ENCODE data around the gene RAD50.

RAD50 gene

DNA sequence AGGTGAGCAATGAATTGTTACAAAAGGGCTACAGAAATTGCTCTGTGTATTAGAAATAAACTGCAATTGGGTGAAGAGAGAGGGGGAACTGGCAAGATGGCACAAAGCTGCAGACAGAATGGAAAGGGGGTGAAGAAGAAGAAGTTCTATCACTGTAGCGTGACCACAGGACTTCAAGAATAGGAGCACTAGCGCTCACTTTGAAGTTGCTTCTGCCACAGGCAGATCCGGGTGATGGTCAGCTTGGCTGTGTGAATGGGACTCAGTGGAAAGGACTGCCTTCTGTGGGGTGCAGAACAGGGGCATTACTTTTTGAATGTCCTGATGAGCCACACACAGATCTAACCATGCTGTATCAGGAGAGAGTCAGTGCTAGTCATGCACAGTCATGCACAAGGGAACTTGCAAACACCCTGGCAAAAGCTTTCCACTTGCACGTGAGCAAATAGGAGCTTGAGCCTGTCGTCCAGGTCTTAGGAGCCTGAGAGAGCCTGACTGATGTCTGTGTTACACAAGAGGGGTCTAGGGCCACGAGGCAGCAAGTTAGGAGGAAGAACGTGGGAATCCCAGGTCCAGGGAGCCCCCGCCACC is 29.7 kb upstream of the RAD50 start:
- TF ChIP-seq, protein P1, sequence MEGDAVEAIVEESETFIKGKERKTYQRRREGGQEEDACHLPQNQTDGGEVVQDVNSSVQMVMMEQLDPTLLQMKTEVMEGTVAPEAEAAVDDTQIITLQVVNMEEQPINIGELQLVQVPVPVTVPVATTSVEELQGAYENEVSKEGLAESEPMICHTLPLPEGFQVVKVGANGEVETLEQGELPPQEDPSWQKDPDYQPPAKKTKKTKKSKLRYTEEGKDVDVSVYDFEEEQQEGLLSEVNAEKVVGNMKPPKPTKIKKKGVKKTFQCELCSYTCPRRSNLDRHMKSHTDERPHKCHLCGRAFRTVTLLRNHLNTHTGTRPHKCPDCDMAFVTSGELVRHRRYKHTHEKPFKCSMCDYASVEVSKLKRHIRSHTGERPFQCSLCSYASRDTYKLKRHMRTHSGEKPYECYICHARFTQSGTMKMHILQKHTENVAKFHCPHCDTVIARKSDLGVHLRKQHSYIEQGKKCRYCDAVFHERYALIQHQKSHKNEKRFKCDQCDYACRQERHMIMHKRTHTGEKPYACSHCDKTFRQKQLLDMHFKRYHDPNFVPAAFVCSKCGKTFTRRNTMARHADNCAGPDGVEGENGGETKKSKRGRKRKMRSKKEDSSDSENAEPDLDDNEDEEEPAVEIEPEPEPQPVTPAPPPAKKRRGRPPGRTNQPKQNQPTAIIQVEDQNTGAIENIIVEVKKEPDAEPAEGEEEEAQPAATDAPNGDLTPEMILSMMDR (IDR thresholded peaks at IDR 0.05; ENCODE audit: low read depth, low read length, missing control alignments): no peak
- H3K4me3 ChIP-seq (ENCODE audit: low read depth, low read length): no peak overlapping the region
- no peak for DNase-seq (ENCODE audit: low read depth)
- in situ Hi-C loops (cut with HindIII; ENCODE audit: low sequenced_read_pairs): no loop called here

DNA sequence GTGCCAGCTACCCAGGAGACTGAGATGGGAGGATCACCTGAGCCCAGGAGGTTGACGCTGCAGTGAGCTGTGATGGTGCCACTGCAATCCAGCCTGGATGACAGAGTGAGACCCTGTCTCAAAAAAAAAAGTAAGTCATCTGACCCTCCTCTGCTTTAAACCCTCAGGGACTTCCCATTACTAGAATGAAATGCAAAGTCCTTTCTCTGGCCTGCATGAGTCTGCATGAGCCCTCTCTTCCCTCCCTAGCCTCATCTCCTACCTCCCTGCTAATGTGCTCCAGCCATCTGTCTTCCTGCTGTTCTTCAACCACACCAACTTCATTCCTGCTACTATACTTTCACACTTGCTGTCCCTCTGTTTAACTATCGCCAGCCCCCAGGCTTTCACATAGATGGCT is 28.8 kb upstream of the RAD50 start:
- TF ChIP-seq, protein P1 (IDR thresholded peaks at IDR 0.05; ENCODE audit: low read depth, low read length, missing control alignments): no peak
- in situ Hi-C loops (cut with HindIII; ENCODE audit: low sequenced_read_pairs): no loop called here
- no peak overlapping the region for H3K4me3 ChIP-seq (ENCODE audit: low read depth, low read length)
- DNase-seq (ENCODE audit: low read depth): no peak

DNA sequence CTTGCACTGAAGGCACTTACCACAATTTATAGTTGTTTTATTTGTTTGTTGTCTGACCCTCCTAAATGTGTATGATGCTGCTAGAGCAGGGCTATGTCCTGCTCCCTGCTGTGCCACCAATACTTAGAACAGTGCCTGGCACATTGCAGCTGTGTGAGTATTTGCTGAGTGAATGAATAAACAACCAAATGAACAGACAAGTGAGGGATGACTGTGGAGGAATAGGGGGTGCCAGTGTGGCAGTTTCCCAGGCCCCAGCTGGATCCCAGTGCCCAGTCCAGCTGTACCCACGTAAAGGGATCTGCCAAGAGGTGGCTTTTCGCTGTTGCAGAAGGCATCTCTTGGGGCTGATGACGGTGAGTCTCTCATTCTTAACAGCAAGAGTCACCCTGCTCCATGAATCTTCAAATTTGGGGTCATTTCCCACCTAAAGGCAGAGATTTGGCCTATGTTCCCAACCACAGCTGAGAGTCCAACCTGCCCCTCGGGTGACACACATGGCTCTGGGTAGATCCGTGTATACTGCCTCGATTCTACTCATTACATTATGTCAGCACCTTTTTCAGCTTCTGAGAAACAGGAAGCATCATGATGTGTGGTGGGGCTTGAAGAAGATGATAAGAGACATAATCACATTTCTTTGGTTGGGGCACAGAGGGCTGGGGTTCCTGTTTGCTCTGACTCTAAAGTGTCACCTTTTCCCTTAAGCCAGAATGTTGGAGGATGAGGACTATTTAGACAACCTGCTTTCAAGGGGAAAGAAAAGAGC is 27.7 kb upstream of the RAD50 start:
- no peak overlapping the region for H3K4me3 ChIP-seq (ENCODE audit: low read depth, low read length)
- TF ChIP-seq, protein P1 (IDR thresholded peaks at IDR 0.05; ENCODE audit: low read depth, low read length, missing control alignments): no peak
- no peak for DNase-seq (ENCODE audit: low read depth)
- in situ Hi-C loops (cut with HindIII; ENCODE audit: low sequenced_read_pairs): no loop called here

DNA sequence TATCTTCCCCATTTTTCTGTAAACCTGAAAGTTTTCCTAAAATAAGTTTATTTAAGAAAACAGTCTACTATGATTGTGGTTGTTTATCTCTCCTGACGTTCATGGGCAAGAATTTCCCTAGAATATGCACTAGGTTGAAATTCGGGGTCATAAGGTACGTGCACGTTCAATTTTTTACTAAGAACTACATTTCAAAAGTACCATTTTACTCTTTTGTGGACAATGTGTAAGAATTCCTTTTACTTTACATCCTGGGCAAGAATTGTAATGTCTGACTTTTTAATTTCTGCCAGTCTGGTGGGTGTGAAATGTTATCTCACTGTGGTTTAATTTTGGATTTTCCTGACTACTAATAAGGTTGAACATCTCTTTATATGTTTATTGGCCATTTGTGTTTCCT is 25.8 kb upstream of the RAD50 start:
- in situ Hi-C loops (cut with HindIII; ENCODE audit: low sequenced_read_pairs): no loop called here
- TF ChIP-seq, protein P1 (IDR thresholded peaks at IDR 0.05; ENCODE audit: low read depth, low read length, missing control alignments): no peak
- H3K4me3 ChIP-seq (ENCODE audit: low read depth, low read length): no peak overlapping the region
- DNase-seq (ENCODE audit: low read depth): no peak

DNA sequence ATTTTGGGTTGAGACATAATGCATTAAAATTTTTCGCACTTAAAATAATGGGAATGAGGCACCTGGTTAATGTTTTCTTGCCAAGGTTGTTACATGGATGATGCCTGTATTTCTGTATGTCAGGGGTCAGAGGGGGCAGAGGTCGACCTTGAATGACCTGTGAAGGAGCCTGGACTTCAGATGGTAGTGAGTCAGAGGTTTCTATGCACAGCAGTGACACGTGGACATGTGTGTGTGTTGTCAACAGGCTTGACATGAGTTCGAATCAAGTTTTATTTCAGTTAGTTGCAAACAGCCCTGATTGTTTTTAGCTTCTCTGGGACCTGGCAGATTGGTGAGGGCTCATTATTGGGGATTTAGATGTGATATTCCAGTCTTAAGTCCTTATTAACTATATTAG is 17.1 kb upstream of the RAD50 start:
- TF ChIP-seq, protein P1 (IDR thresholded peaks at IDR 0.05; ENCODE audit: low read depth, low read length, missing control alignments): no peak
- in situ Hi-C loops (cut with HindIII; ENCODE audit: low sequenced_read_pairs): no loop called here
- no peak overlapping the region for H3K4me3 ChIP-seq (ENCODE audit: low read depth, low read length)
- DNase-seq (ENCODE audit: low read depth): no peak

DNA sequence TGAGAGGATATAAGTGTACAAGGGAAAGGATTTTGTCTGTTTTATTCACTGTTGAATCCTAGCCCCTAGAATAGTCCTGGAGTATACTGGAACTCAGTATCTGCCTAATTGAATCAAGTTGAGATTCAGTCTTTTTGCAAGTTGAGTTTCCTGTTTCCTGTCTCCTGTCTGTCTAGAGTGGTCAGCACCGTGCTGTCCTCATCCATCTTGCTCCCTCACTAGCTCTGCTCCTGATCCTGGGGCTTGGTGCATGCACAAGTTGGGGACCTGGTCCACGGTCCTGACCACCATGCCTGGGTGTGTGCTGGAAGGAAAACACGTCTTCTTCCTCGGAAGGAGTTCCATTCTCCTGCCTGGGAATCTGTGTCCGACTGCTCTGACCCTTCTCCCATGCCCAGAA is 16.6 kb upstream of the RAD50 start:
- in situ Hi-C loops (cut with HindIII; ENCODE audit: low sequenced_read_pairs): no loop called here
- no peak for DNase-seq (ENCODE audit: low read depth)
- TF ChIP-seq, protein P1 (IDR thresholded peaks at IDR 0.05; ENCODE audit: low read depth, low read length, missing control alignments): no peak
- H3K4me3 ChIP-seq (ENCODE audit: low read depth, low read length): no peak overlapping the region

Measured in astrocyte of the cerebellum (primary cell).